OCI-LY3 (cell line): ENCODE results near the gene FHOD3.

Source experiments
- H2AFZ ChIP-seq: fragments of 200-600, 300-600 bp; shearing (Covaris generic); 2 replicates; pipeline ENCODE4 v1.6.0; 2014; ENCODE audit warnings: antibody characterized with exemption, low read depth, low read length
- H3K27ac ChIP-seq: fragments of 200-600, 300-600 bp; sonication (generic); 2 replicates; pipeline ENCODE4 v1.5.1; 2014; ENCODE audit warnings: mild to moderate bottlenecking, low read length, moderate library complexity, mixed read lengths
- H3K27me3 ChIP-seq: fragments of 200-600, 300-600 bp; sonication (generic); 2 replicates; pipeline ENCODE4 v1.6.1; 2014; ENCODE audit warnings: low read depth, low read length, mixed read lengths
- H3K36me3 ChIP-seq: fragments of 200-600, 300-600 bp; sonication (generic); replicated peaks from 2 replicates; pipeline ENCODE3; 2014; ENCODE audit warnings: low read depth, low read length, mixed read lengths
- H3K4me1 ChIP-seq: fragments of 300-600, 200-600 bp; sonication (generic); 2 replicates; pipeline ENCODE4 v1.6.1; 2014; ENCODE audit warnings: low read length, mixed read lengths
- H3K4me2 ChIP-seq: fragments of 200-600, 300-600 bp; sonication (generic); 2 replicates; pipeline ENCODE4 v1.6.1; 2014; ENCODE audit warnings: low read length, mixed read lengths
- H3K4me3 ChIP-seq: fragments of 300-600, 200-600 bp; sonication (generic); 2 replicates; pipeline ENCODE4 v1.5.1; 2014; ENCODE audit warnings: antibody characterized with exemption, mild to moderate bottlenecking, low read length, moderate library complexity
- H3K79me2 ChIP-seq: fragments of 300-600, 200-600 bp; shearing (Covaris generic); 2 replicates; pipeline ENCODE4 v1.6.1; 2014; ENCODE audit warnings: mild to moderate bottlenecking, low read length, mixed read lengths
- H3K9ac ChIP-seq: fragments of 300-600, 200-600 bp; shearing (Covaris generic); 2 replicates; pipeline ENCODE4 v1.6.0; 2014; ENCODE audit warnings: mild to moderate bottlenecking, low read length, moderate library complexity
- H3K9me3 ChIP-seq: fragments of 200-600, 300-600 bp; shearing (Covaris generic); 2 replicates; pipeline ENCODE4 v1.6.1; 2014; ENCODE audit warnings: low read length, mixed read lengths; ENCODE audit not compliant: insufficient read depth
- H4K20me1 ChIP-seq: fragments of 200-600, 300-600 bp; sonication (generic); 2 replicates; pipeline ENCODE4 v1.6.1; 2016; ENCODE audit warnings: low read length, mixed read lengths; ENCODE audit not compliant: insufficient read depth
- CTCF ChIP-seq: fragments of 200-600, 300-600 bp; sonication (generic); IDR thresholded peaks from 2 replicates; pipeline ENCODE4 v1.5.1; 2014; ENCODE audit warnings: antibody characterized with exemption, low read length, low read depth
- EZH2phosphoT487 ChIP-seq: fragments of 200-600 bp; shearing (Covaris generic); IDR thresholded peaks from 2 replicates; pipeline ENCODE4 v1.6.1; 2018; ENCODE audit warnings: antibody characterized with exemption, mixed run types, low read depth

Gene FHOD3

DNA sequence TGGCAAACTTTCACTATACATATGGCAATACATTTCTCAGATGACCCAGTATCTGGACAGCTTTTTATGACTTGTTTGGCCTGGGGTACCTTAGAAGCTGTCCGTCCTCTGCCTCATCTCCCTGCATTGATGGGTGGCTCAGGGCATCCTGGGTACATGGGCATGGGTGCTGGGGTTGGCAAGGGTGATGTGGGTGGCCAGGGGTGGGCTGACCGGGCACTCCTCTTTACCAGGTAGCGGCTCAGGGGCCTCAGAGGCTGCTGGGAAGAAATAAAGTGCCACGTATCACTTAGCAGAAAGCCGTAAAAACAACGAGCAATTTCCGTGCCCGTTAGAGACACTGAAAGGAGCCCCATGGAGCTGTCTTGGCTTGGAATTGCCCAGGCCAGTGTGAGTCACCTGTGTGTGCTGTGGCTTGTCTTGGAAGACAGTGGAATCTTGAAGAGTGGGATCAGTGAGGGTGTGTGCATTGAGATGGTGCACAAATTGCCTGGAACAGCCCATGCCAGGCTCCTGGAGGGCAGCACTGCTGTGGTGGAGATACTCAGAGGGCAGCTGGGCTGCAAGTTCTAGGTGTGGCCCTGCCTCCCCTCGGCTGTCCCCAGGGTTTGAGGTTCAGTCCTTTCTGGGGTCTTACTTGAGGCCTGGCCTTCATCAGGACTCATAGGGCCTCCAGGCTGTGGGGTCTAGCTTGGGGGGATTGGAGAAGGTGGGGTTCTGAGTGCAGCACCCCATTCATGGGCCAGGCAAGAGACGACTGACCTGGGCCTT is 88.8 kb downstream of the FHOD3 start:
- H3K9ac ChIP-seq = no peak overlapping the region
- H3K4me1 ChIP-seq = peaks cover 6% of the 10 kb centered on the region; the same call in 1 of the 2 replicates
- H2AFZ ChIP-seq = no peak overlapping the region
- H4K20me1 ChIP-seq = no peaks in the 10 kb centered on the region
- no peak overlapping the region for H3K27ac ChIP-seq
- no peak overlapping the region for H3K4me2 ChIP-seq
- 0 out of 2 replicates have a peak, but pooled peaks cover 2% of the 10 kb centered on the region for H3K27me3 ChIP-seq
- TF ChIP-seq EZH2phosphoT487 = no peak
- no peak for TF ChIP-seq CTCF
- H3K79me2 ChIP-seq = no peaks in the 10 kb centered on the region
- H3K4me3 ChIP-seq = no peak overlapping the region
- H3K36me3 ChIP-seq = no peaks in the 10 kb centered on the region
- no peaks in the 10 kb centered on the region for H3K9me3 ChIP-seq

- H2AFZ ChIP-seq = no peak overlapping the region
- no peak overlapping the region for H3K4me3 ChIP-seq
- no peaks in the 10 kb centered on the region for H3K9me3 ChIP-seq
- H3K4me2 ChIP-seq = no peak overlapping the region
- no peaks in the 10 kb centered on the region for H3K79me2 ChIP-seq
- TF ChIP-seq EZH2phosphoT487 = no peak
- TF ChIP-seq CTCF = no peak
- H3K9ac ChIP-seq = no peak overlapping the region
- H3K27me3 ChIP-seq = no peaks in the 10 kb centered on the region
- H3K36me3 ChIP-seq = no peaks in the 10 kb centered on the region
- peaks cover 6% of the 10 kb centered on the region; the same call in 1 of the 2 replicates for H3K4me1 ChIP-seq
- no peaks in the 10 kb centered on the region for H4K20me1 ChIP-seq
- H3K27ac ChIP-seq = no peak overlapping the region
These were observed 89.8 kb downstream of the FHOD3 start for GRCh38 chr18:36387310-36387709.

DNA sequence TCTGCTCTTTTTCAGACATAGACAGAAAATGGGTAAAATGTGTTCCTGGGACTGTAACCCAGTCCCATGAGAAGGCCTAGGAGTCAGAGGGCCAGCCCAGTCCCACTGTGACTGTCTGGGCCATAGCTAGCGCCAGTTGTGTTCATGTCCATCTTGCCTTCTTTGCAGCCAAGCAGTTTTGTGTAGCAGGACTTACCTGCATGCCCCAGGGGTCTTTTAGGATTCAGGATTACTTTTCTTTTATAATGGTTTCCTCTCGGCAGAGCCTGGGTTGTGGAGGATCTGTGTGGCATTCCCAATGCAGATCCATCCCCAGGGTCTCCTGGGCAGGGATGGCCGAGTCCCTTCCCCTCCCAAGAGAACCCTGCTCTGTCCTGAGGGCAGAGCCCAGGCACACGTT is 90.8 kb downstream of the FHOD3 start:
- no peaks in the 10 kb centered on the region for H3K27me3 ChIP-seq
- no peak overlapping the region for H3K9ac ChIP-seq
- H3K79me2 ChIP-seq = no peaks in the 10 kb centered on the region
- H4K20me1 ChIP-seq = no peaks in the 10 kb centered on the region
- H3K4me1 ChIP-seq = peaks cover 6% of the 10 kb centered on the region; the same call in 1 of the 2 replicates
- no peak overlapping the region for H3K4me3 ChIP-seq
- TF ChIP-seq CTCF (no peak), EZH2phosphoT487 (no peak)
- no peaks in the 10 kb centered on the region for H3K9me3 ChIP-seq
- no peak overlapping the region for H2AFZ ChIP-seq
- no peak overlapping the region for H3K27ac ChIP-seq
- H3K36me3 ChIP-seq = no peaks in the 10 kb centered on the region
- H3K4me2 ChIP-seq = no peak overlapping the region

DNA sequence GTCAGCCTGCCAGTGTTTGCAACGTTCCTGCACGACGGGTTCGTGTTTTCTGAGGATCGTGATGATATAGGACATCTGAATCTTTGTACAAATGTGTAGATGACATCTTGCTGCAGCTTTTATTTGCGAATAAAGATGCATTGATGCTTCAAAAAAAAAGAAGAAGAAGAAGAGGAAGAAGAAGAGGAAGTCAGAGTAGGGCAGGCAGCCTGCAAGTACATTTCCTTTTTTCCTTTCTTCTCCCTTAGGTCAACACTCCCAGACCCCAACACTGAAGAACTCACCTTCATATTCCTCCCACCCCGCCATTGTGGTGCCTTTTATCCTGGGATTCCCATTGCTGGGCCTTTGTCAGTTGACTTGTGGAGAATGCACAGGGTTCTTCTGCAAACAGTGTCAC is 91.5 kb downstream of the FHOD3 start:
- peaks cover 6% of the 10 kb centered on the region; the same call in 1 of the 2 replicates for H3K4me1 ChIP-seq
- H4K20me1 ChIP-seq = no peaks in the 10 kb centered on the region
- no peak overlapping the region for H3K4me2 ChIP-seq
- H3K9me3 ChIP-seq = no peaks in the 10 kb centered on the region
- H3K79me2 ChIP-seq = no peaks in the 10 kb centered on the region
- no peak overlapping the region for H2AFZ ChIP-seq
- no peak overlapping the region for H3K27ac ChIP-seq
- H3K36me3 ChIP-seq = no peaks in the 10 kb centered on the region
- no peaks in the 10 kb centered on the region for H3K27me3 ChIP-seq
- no peak overlapping the region for H3K4me3 ChIP-seq
- TF ChIP-seq EZH2phosphoT487 (no peak), CTCF (no peak)
- H3K9ac ChIP-seq = no peak overlapping the region
